Peyer's patch (tissue), 4 donors: ENCODE results near the gene CACNB1.

Experiments used
- POLR2A ChIP-seq, 2 donors: fragments of 450-650 bp; IDR thresholded peaks; one replicate each; pipeline ENCODE4 v1.5.1; 2017; ENCODE audit warnings: antibody characterized with exemption in 2 of 2, mild to moderate bottlenecking in 2 of 2, moderate library complexity in 2 of 2
- TF ChIP-seq, protein P1 (sequence below), 6 experiments: fragments of 450-650 bp in 4 of 6; fragments of 200-600 bp in 2 of 6; sonication (generic) in 1 of 6; IDR thresholded peaks; one replicate each; pipeline ENCODE4 v1.5.1; 2017 to 2019; ENCODE audit warnings: antibody characterized with exemption in 6 of 6, mild to moderate bottlenecking in 3 of 6, moderate library complexity in 1 of 6

DNA sequence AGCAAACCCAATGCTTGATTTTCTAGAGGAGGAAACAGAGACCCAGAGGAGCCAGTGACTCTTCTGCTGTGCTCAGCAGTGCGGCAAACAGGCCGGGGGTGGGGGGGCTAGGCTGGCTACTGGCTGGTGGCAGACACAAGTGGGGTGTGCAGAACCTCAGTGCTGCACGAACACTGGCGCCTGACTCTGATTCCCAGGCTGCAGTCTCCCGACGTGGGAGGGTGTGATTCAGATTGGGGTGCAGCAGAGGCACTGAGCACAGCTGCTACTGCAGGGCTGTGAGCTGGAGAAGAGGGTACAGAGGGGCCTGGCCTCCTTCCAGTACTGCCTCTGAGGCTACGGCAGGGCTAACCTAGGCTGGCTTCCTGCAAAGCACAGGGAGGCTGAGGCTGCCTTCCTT lies 10.7 kb upstream of the CACNB1 start:
- TF ChIP-seq POLR2A (IDR thresholded peaks at IDR 0.05): no peak
- TF ChIP-seq, protein P1, sequence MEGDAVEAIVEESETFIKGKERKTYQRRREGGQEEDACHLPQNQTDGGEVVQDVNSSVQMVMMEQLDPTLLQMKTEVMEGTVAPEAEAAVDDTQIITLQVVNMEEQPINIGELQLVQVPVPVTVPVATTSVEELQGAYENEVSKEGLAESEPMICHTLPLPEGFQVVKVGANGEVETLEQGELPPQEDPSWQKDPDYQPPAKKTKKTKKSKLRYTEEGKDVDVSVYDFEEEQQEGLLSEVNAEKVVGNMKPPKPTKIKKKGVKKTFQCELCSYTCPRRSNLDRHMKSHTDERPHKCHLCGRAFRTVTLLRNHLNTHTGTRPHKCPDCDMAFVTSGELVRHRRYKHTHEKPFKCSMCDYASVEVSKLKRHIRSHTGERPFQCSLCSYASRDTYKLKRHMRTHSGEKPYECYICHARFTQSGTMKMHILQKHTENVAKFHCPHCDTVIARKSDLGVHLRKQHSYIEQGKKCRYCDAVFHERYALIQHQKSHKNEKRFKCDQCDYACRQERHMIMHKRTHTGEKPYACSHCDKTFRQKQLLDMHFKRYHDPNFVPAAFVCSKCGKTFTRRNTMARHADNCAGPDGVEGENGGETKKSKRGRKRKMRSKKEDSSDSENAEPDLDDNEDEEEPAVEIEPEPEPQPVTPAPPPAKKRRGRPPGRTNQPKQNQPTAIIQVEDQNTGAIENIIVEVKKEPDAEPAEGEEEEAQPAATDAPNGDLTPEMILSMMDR (IDR thresholded peaks at IDR 0.05): no peak
